22Rv1 (cell line): ENCODE data around the gene DENND6B.

Source experiments
- CTCF ChIP-seq: fragments of 450-650 bp; IDR thresholded peaks from 2 replicates; pipeline ENCODE4 v1.5.1; 2017; ENCODE audit warnings: mild to moderate bottlenecking
- ZFX ChIP-seq: fragments of 450-650 bp; IDR thresholded peaks from 2 replicates; pipeline ENCODE4 v1.6.1; 2017; ENCODE audit warnings: antibody characterized with exemption, borderline replicate concordance

- no peak for TF ChIP-seq CTCF
- TF ChIP-seq ZFX: no peak
These were observed 50.7 kb downstream of the DENND6B start for GRCh38 chr22:50276143-50276542.
